Lower lobe of right lung (tissue), 2 donors: ENCODE data around the gene MTMR2. TPM values are rescaled to one million over a fixed set of nuclear protein-coding genes. Genes with fewer than 3 reads are reported as not detected.
A peak's percentile ranks its signal among the peaks of the same experiment; 100 is the strongest.

Experiments used
- ATAC-seq, 2 donors: fragments of 200-7000 bp; cut with Tn5 transposase; one replicate each; pipeline ENCODE4 v1.9.1; 2020 to 2022; ENCODE audit warnings: mild to moderate bottlenecking in 2 of 2, moderate library complexity in 2 of 2
- DNase-seq: peaks from one replicate; pipeline ENCODE4 v3.0.0-alpha.2; 2020
- H3K27ac ChIP-seq: fragments of 200-600 bp; one replicate; pipeline ENCODE4 v1.8.0; 2022
- H3K27me3 ChIP-seq: fragments of 200-600 bp; one replicate; pipeline ENCODE4 v1.8.0; 2022; ENCODE audit warnings: low read depth
- H3K36me3 ChIP-seq: fragments of 200-600 bp; one replicate; pipeline ENCODE4 v1.8.0; 2022; ENCODE audit warnings: mild to moderate bottlenecking
- H3K4me1 ChIP-seq: fragments of 200-600 bp; one replicate; pipeline ENCODE4 v1.8.0; 2022
- H3K4me3 ChIP-seq: fragments of 200-600 bp; one replicate; pipeline ENCODE4 v1.8.0; 2022; ENCODE audit warnings: mild to moderate bottlenecking
- H3K9me3 ChIP-seq: fragments of 200-600 bp; one replicate; pipeline ENCODE4 v1.8.0; 2022
- intact Hi-C: fragments of 100-400 bp; cut with DNase I; formaldehyde crosslinking; loops from one replicate; pipeline ENCODE4 v1.11.0; 2022
- total RNA-seq: library from RNA; stranded (reverse); fragmentation: NEBNext Ultra II Directional; extraction: Animal tissue kit (Norgen Biotek cat#: 25700); gene quantifications from one replicate; pipeline ENCODE4 v1.2.1, GENCODE V29; 2021
- TF ChIP-seq, protein P1 (sequence below): fragments of 200-600 bp; IDR thresholded peaks from one replicate; pipeline ENCODE4 v1.8.0; 2022; ENCODE audit warnings: antibody characterized with exemption, mild to moderate bottlenecking
- donor health status: DM: no; HTN: yes; CAD: no; lungs with severe emphysema.

The MTMR2 gene
- total RNA-seq, 1 donor from 2014 or later, result 24.9 TPM

DNA sequence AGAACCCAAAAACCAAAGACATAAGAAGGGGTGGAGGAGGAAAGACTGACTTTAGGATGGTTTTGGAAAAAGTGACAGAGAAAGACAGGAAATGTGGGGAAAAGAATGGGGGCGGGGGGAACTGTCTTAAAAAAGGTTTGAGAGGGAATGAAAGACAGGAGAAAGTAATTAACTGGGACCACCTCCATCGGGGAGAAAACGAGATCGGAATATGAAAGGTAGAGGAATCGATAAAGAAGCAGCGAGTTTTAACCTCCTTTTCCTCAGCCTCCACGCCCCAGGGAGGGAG, 524 bp downstream of the MTMR2 start:
- Histone ChIP-seq H3K27me3 (no peaks in the 10 kb centered on the region), H3K9me3 (no peaks in the 10 kb centered on the region), H3K27ac (peak overlapping the region; percentile 95), H3K4me3 (peak overlapping the region; percentile 80), H3K36me3 (no peaks in the 10 kb centered on the region), H3K4me1 (peaks cover 29% of the 10 kb centered on the region)
- ATAC-seq, result no peak
- intact Hi-C loops, result no loop called here
- DNase-seq, result no peak
- TF ChIP-seq, protein P1, sequence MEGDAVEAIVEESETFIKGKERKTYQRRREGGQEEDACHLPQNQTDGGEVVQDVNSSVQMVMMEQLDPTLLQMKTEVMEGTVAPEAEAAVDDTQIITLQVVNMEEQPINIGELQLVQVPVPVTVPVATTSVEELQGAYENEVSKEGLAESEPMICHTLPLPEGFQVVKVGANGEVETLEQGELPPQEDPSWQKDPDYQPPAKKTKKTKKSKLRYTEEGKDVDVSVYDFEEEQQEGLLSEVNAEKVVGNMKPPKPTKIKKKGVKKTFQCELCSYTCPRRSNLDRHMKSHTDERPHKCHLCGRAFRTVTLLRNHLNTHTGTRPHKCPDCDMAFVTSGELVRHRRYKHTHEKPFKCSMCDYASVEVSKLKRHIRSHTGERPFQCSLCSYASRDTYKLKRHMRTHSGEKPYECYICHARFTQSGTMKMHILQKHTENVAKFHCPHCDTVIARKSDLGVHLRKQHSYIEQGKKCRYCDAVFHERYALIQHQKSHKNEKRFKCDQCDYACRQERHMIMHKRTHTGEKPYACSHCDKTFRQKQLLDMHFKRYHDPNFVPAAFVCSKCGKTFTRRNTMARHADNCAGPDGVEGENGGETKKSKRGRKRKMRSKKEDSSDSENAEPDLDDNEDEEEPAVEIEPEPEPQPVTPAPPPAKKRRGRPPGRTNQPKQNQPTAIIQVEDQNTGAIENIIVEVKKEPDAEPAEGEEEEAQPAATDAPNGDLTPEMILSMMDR, result no peak

DNA sequence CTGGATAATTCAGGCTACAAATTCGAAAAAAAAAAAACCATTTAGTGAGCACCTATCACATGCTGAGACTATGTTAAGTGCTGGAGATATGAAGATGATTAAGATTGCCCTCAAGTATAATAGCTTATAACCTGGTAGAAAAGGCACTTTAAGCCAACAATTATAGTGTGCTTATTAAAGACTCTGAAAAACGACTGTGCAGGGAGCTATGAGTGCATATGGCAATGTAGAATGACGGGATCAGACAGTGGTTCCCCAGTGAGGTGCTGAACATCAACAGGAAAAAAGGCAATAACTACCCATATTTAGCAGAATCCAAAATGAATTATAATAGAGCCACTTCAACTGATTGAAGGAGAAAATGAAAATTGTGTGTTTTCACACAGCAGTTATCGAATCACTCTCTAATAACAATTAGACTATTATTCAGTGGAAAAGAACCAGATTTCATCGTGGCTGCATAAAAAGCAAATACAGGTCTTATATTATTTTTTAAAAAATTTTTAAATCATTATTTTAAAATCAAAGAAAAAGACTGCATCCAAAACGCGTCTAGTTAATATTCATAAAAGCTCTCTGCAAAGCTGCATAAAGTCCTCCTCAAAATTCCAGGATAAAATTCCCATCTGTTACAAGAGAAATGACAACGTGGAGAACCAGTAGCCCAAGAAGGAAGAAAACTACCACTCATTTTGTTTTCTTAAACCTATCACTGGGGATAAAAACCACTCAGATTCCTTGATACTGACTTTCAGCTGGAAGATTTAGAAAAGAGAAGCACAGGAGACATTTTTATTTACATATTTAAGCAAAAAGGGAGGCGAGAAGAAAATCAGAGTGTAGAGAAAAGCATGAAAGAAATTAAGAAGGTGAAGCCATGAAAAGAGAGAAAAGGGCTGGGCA, 1.1 kb downstream of the MTMR2 start:
- peak overlapping the region; percentile 80 for H3K4me3 ChIP-seq
- no peaks in the 10 kb centered on the region for H3K9me3 ChIP-seq
- no peaks in the 10 kb centered on the region for H3K36me3 ChIP-seq
- no peak for DNase-seq
- no peaks in the 10 kb centered on the region for H3K27me3 ChIP-seq
- TF ChIP-seq, protein P1, result no peak
- H3K27ac ChIP-seq, result peak overlapping the region; percentile 95
- no peak for ATAC-seq
- intact Hi-C loops, result no loop called here
- H3K4me1 ChIP-seq, result peaks cover 29% of the 10 kb centered on the region

DNA sequence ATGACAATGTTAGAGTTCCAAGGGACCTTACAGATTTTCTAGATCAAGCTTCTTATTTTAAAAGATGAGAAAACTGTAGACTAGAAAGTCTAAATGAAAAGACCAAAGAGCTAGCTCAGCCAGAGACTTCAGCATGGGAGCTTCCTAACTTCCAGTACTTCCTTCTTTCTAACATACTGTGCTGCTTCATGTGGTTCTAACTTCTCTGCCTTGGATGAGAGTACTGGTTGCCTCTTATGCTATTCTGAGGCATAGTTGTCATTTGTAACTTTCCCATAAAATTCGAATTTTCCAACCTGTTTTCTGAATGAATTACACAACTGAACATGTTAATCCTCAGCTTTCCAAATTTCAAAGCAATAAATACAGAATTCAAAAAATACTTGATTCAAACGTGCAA, 1.8 kb downstream of the MTMR2 start:
- TF ChIP-seq, protein P1, result no peak
- no peaks in the 10 kb centered on the region for H3K27me3 ChIP-seq
- no peaks in the 10 kb centered on the region for H3K9me3 ChIP-seq
- ATAC-seq, result no peak
- H3K4me3 ChIP-seq, result no peak overlapping the region
- intact Hi-C loops, result no loop called here
- DNase-seq, result no peak
- H3K4me1 ChIP-seq, result peaks cover 29% of the 10 kb centered on the region
- no peak overlapping the region for H3K27ac ChIP-seq
- no peaks in the 10 kb centered on the region for H3K36me3 ChIP-seq

DNA sequence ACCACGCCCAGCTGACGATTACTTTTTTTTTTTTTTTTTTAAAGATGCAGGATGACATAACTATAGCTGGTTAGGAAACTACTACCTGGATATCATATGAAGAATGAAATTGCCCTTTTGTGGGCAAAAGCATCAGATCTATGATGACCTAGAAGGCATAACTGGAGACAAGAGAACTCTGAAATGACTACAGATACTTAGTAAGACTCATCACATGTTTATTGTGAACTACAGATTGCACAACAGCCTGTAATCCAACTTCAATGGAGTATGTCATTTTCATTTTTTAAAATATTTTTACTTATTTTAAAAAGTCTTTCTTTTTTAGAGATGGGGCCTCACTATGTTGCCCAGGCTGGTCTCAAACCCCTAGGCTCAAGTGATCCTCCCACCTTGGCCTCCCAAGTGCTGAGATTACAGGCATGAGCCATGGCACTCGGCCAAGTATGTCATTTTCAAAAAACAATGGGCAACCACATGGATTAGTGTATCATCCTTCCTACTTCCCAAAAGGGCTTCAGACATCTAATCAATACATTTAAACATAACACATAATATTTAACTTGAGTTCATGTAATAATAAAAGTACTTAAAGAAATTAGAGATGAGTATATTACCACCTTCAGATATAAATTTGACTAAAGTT, 3.3 kb downstream of the MTMR2 start:
- Histone ChIP-seq H3K36me3 (no peaks in the 10 kb centered on the region), H3K27ac (no peak overlapping the region), H3K27me3 (no peaks in the 10 kb centered on the region), H3K4me3 (no peak overlapping the region), H3K9me3 (no peaks in the 10 kb centered on the region), H3K4me1 (peaks cover 29% of the 10 kb centered on the region)
- DNase-seq, result no peak
- intact Hi-C loops, result no loop called here
- TF ChIP-seq, protein P1, result no peak
- no peak for ATAC-seq

DNA sequence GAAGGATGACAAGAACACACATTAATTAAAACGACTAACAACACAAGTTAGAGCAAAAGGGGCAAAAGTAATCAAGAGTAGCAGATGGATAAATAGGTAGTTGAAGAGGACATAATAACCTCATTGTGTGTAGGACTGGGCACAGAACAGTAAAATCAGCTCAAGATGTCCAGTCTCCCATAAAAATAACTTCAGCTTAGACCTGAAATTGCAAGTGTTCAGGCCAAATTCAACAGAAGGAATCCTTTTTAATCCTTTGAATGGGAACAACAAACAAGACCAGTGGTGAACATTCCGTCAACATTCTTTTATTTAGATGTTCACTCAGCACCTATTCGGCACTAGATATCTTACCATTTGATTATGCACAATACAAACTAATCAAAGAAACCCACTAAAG, 4.4 kb downstream of the MTMR2 start:
- no peak overlapping the region for H3K4me3 ChIP-seq
- TF ChIP-seq, protein P1, result no peak
- H3K36me3 ChIP-seq, result no peaks in the 10 kb centered on the region
- ATAC-seq (no peak), DNase-seq (no peak)
- no peaks in the 10 kb centered on the region for H3K9me3 ChIP-seq
- peaks cover 31% of the 10 kb centered on the region for H3K4me1 ChIP-seq
- no peak overlapping the region for H3K27ac ChIP-seq
- intact Hi-C loops, result no loop called here
- no peaks in the 10 kb centered on the region for H3K27me3 ChIP-seq
